Fibroblast of mammary gland (primary cell): Measurements from ENCODE around the gene LRRFIP1.

Experiments used
- DNase-seq: peaks from one replicate; pipeline ENCODE4 v3.0.0-alpha.2; 2010; ENCODE audit warnings: low read depth
- H3K4me3 ChIP-seq: 2 replicates; pipeline ENCODE4 v1.5.1; 2011; ENCODE audit warnings: low read depth, mild to moderate bottlenecking, low read length, moderate library complexity; ENCODE audit not compliant: control insufficient read depth
- CTCF ChIP-seq: conservative IDR thresholded peaks from 2 replicates; pipeline ENCODE4 v1.5.1; 2011; ENCODE audit warnings: low read depth, low read length, inconsistent platforms; ENCODE audit not compliant: control insufficient read depth, insufficient read depth

Gene LRRFIP1

GRCh38 chr2:237616373-237616733 lies 11.0 kb upstream of the LRRFIP1 start:
- H3K4me3 ChIP-seq = no peak overlapping the region
- DNase-seq = no peak
- no peak for TF ChIP-seq CTCF

GRCh38 chr2:237616734-237617586 lies 10.4 kb upstream of the LRRFIP1 start:
- DNase-seq = peak; percentile 96
- TF ChIP-seq CTCF = no peak
- no peak overlapping the region for H3K4me3 ChIP-seq

GRCh38 chr2:237617587-237617982 lies 9.8 kb upstream of the LRRFIP1 start:
- no peak overlapping the region for H3K4me3 ChIP-seq
- DNase-seq = no peak
- no peak for TF ChIP-seq CTCF

GRCh38 chr2:237618449-237618848 lies 8.9 kb upstream of the LRRFIP1 start:
- no peak overlapping the region for H3K4me3 ChIP-seq
- peak; percentile 87 for DNase-seq
- TF ChIP-seq CTCF = no peak

- no peak overlapping the region for H3K4me3 ChIP-seq
- peak; percentile 92 for DNase-seq
- TF ChIP-seq CTCF = no peak
Observed at GRCh38 chr2:237623428-237624403, 3.7 kb upstream of the LRRFIP1 start.

- peak; percentile 7 for TF ChIP-seq CTCF
- H3K4me3 ChIP-seq = no peak overlapping the region
- peak; percentile 18 for DNase-seq
Observed at GRCh38 chr2:237624565-237624964, 2.8 kb upstream of the LRRFIP1 start.
